ENCODE results near the gene RMDN3. TPM values are rescaled to one million over a fixed set of nuclear protein-coding genes. Genes with fewer than 3 reads are reported as not detected.
A peak's percentile ranks its signal among the peaks of the same experiment; 100 is the strongest.

The RMDN3 gene
- total and polyA plus RNA-seq, 9 of the 15 experiments (the other 6 are each of a cell fraction or from before 2014, with no cell fraction given), result 8.1 to 38.2 (median 25.9) TPM

DNA sequence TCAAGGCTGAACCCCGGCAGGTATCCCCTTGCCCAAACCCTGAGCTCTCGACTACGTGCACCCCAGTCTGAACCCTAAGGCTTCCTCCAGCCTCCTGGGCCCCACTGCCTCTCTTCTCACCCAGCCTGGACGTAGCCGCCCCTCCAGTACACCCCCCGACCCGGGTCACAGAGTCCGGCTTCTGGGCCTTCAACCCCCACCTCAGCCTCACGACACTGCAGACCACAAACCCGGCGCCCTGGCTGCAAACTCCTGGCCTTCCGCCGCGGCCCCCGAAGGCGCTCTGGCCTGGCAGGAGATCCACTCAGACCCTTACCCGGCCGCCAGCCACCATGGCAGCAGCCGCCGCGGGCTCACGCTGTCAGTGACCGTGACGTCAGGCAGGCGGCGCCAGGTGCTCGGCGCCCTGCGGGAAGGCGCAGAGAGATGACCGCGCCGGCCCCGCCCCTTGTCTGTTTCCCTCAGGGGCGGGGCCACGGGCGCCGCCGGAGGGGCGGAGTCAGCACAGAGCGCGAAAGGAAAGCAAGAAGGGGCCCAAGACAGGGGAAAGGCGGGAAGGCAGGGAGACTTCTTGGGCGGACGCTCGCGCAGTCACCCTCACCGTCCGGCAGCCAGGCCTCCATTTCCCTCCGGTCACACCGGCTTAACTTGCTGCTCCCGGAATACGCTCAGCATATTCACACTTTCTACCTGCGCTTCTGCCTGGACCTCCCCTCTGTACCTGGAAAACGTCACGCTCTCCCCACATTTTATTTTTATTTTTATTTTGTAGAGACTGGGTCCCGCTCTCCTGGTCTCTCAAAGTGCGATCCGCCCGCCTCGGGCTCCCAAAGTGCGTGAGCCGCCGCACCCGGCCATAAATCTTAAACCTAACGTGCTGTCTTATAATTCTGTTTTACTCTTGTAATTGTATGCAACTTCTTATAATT lies at the start of gene RMDN3 (continued):
- TF ChIP-seq, protein P1, sequence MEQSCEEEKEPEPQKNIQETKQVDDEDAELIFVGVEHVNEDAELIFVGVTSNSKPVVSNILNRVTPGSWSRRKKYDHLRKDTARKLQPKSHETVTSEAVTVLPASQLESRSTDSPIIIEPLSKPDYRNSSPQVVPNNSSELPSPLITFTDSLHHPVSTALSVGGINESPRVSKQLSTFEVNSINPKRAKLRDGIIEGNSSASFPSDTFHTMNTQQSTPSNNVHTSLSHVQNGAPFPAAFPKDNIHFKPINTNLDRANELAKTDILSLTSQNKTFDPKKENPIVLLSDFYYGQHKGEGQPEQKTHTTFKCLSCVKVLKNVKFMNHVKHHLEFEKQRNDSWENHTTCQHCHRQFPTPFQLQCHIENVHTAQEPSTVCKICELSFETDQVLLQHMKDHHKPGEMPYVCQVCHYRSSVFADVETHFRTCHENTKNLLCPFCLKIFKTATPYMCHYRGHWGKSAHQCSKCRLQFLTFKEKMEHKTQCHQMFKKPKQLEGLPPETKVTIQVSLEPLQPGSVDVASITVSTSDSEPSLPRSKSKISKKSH (CRISPR knock-in tag; IDR thresholded peaks at IDR 0.05), result no peak
- no peak for TF ChIP-seq ELF2 (CRISPR knock-in tag; IDR thresholded peaks at IDR 0.05)
- TF ChIP-seq MAFG (tag; conservative IDR thresholded peaks at IDR 0.05), result no peak
- TF ChIP-seq FUS (optimal IDR thresholded peaks at IDR 0.05; ENCODE audit: low read depth, low read length), result peak; percentile 55
- no peak for TF ChIP-seq HNRNPLL (IDR thresholded peaks at IDR 0.05; ENCODE audit: low read depth, low read length, poor library complexity, severe bottlenecking)
- no peak for TF ChIP-seq RFX7 (CRISPR knock-in tag; IDR thresholded peaks at IDR 0.05)
- TF ChIP-seq KHSRP (IDR thresholded peaks at IDR 0.05), result peak; percentile 93
- no peak for TF ChIP-seq ZNF165 (CRISPR knock-in tag; IDR thresholded peaks at IDR 0.05; ENCODE audit: borderline replicate concordance)
- TF ChIP-seq TGIF2 (CRISPR knock-in tag; IDR thresholded peaks at IDR 0.05), result no peak
- TF ChIP-seq, protein P2, sequence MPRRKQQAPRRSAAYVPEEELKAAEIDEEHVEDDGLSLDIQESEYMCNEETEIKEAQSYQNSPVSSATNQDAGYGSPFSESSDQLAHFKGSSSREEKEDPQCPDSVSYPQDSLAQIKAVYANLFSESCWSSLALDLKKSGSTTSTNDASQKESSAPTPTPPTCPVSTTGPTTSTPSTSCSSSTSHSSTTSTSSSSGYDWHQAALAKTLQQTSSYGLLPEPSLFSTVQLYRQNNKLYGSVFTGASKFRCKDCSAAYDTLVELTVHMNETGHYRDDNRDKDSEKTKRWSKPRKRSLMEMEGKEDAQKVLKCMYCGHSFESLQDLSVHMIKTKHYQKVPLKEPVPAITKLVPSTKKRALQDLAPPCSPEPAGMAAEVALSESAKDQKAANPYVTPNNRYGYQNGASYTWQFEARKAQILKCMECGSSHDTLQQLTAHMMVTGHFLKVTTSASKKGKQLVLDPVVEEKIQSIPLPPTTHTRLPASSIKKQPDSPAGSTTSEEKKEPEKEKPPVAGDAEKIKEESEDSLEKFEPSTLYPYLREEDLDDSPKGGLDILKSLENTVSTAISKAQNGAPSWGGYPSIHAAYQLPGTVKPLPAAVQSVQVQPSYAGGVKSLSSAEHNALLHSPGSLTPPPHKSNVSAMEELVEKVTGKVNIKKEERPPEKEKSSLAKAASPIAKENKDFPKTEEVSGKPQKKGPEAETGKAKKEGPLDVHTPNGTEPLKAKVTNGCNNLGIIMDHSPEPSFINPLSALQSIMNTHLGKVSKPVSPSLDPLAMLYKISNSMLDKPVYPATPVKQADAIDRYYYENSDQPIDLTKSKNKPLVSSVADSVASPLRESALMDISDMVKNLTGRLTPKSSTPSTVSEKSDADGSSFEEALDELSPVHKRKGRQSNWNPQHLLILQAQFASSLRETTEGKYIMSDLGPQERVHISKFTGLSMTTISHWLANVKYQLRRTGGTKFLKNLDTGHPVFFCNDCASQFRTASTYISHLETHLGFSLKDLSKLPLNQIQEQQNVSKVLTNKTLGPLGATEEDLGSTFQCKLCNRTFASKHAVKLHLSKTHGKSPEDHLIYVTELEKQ (CRISPR knock-in tag; IDR thresholded peaks at IDR 0.05), result no peak
- TF ChIP-seq, protein P3, sequence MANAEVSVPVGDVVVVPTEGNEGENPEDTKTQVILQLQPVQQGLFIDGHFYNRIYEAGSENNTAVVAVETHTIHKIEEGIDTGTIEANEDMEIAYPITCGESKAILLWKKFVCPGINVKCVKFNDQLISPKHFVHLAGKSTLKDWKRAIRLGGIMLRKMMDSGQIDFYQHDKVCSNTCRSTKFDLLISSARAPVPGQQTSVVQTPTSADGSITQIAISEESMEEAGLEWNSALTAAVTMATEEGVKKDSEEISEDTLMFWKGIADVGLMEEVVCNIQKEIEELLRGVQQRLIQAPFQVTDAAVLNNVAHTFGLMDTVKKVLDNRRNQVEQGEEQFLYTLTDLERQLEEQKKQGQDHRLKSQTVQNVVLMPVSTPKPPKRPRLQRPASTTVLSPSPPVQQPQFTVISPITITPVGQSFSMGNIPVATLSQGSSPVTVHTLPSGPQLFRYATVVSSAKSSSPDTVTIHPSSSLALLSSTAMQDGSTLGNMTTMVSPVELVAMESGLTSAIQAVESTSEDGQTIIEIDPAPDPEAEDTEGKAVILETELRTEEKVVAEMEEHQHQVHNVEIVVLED (CRISPR knock-in tag; IDR thresholded peaks at IDR 0.05), result peak; percentile 74
- TF ChIP-seq NFXL1 (CRISPR knock-in tag; IDR thresholded peaks at IDR 0.05), result no peak
- TF ChIP-seq CHCHD3 (CRISPR knock-in tag; IDR thresholded peaks at IDR 0.05), result no peak
- TF ChIP-seq, protein P4, sequence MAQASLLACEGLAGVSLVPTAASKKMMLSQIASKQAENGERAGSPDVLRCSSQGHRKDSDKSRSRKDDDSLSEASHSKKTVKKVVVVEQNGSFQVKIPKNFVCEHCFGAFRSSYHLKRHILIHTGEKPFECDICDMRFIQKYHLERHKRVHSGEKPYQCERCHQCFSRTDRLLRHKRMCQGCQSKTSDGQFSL (CRISPR knock-in tag; IDR thresholded peaks at IDR 0.05), result peak; percentile 72
- TF ChIP-seq, protein P4 (tag; IDR thresholded peaks at IDR 0.05), result peak in 1 of 2 experiments; percentile 65; a peak in 1 of 4 replicates
- no peak; the same call in 1 of the 2 replicates for TF ChIP-seq NFIC (IDR thresholded peaks at IDR 0.05)
- no peak for TF ChIP-seq RBM34 (IDR thresholded peaks at IDR 0.05; ENCODE audit: borderline replicate concordance, insufficient read depth, low read length)
- no peak for TF ChIP-seq KAT8 (IDR thresholded peaks at IDR 0.05; ENCODE audit: low read depth)
- TF ChIP-seq FOXJ3 (CRISPR knock-in tag; IDR thresholded peaks at IDR 0.05), result no peak
- TF ChIP-seq ZNF696 (CRISPR knock-in tag; conservative IDR thresholded peaks at IDR 0.05), result no peak
- no peak for TF ChIP-seq ZFP30 (CRISPR knock-in tag; IDR thresholded peaks at IDR 0.05; ENCODE audit: borderline replicate concordance)
- no peak for TF ChIP-seq LCOR (CRISPR knock-in tag; IDR thresholded peaks at IDR 0.05)

All from K562 (cell line).